Measurements from ENCODE around the gene EFEMP1. TPM values are rescaled to one million over a fixed set of nuclear protein-coding genes. Genes with fewer than 3 reads are reported as not detected.

Gene EFEMP1
- polyA plus RNA-seq, 3 donors from 2014 or later: not detected

- peaks cover 0 to 6% (median 0%) of the 10 kb centered on the region in 3 donors for H3K27me3 Mint-ChIP-seq (ENCODE audit: low read depth in 3 of 3)
- no peak overlapping the region for H3K4me3 Mint-ChIP-seq
- peaks cover 0 to 20% (median 5%) of the 10 kb centered on the region in 6 donors for H3K9me3 Mint-ChIP-seq
- no peak for DNase-seq
- H3K4me1 Mint-ChIP-seq: no peaks in the 10 kb centered on the region
- no peak overlapping the region for H3K27ac Mint-ChIP-seq
- H3K36me3 Mint-ChIP-seq: no peaks in the 10 kb centered on the region
Observed at GRCh38 chr2:55902429-55902828, 21.2 kb downstream of the EFEMP1 start.

GRCh38 chr2:55901941-55902340, 21.6 kb downstream of the EFEMP1 start:
- Mint-ChIP-seq H3K4me1 (no peaks in the 10 kb centered on the region), H3K4me3 (no peak overlapping the region), H3K9me3 (peaks cover 0 to 18% (median 5%) of the 10 kb centered on the region in 6 donors), H3K36me3 (no peaks in the 10 kb centered on the region), H3K27me3 (ENCODE audit: low read depth in 3 of 3) (peaks cover 0 to 6% (median 0%) of the 10 kb centered on the region in 3 donors), H3K27ac (no peak overlapping the region)
- DNase-seq: no peak

- H3K4me1 Mint-ChIP-seq: no peaks in the 10 kb centered on the region
- H3K4me3 Mint-ChIP-seq: no peak overlapping the region
- no peaks in the 10 kb centered on the region for H3K36me3 Mint-ChIP-seq
- peaks cover 0 to 6% (median 0%) of the 10 kb centered on the region in 3 donors for H3K27me3 Mint-ChIP-seq (ENCODE audit: low read depth in 3 of 3)
- DNase-seq: no peak
- H3K27ac Mint-ChIP-seq: no peak overlapping the region
- H3K9me3 Mint-ChIP-seq: peaks cover 0 to 12% (median 4%) of the 10 kb centered on the region in 6 donors
Observed at GRCh38 chr2:55901322-55901721, 22.3 kb downstream of the EFEMP1 start.

DNA sequence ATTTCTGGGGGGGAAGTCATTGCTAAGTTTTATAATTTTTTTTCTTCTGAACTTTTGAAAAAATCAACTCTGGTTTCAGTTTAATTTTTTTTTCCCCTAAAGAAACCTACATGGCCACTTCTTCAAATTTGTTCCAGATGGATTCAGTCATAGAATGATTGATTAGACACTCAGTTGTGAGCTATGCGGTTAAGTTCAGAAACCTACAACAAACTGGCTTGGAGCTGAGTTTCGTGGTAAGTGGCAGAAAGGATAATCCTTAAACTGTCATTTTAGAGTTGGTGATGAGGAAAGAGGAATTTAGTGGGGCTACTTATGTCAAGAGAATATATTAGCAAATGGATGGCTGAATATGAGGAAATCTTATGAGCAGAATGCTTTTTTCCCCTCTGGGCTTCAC, 23.7 kb downstream of the EFEMP1 start:
- H3K27me3 Mint-ChIP-seq (ENCODE audit: low read depth in 3 of 3): peaks cover 0 to 4% (median 0%) of the 10 kb centered on the region in 3 donors
- H3K36me3 Mint-ChIP-seq: no peaks in the 10 kb centered on the region
- H3K4me1 Mint-ChIP-seq: no peaks in the 10 kb centered on the region
- H3K4me3 Mint-ChIP-seq: no peak overlapping the region
- no peak for DNase-seq
- no peak overlapping the region for H3K27ac Mint-ChIP-seq
- peaks cover 0 to 14% (median 4%) of the 10 kb centered on the region in 6 donors for H3K9me3 Mint-ChIP-seq

GRCh38 chr2:55898386-55899040, 25.1 kb downstream of the EFEMP1 start:
- Mint-ChIP-seq H3K36me3 (no peaks in the 10 kb centered on the region), H3K9me3 (peaks cover 0 to 7% (median 3%) of the 10 kb centered on the region in 6 donors), H3K4me3 (no peak overlapping the region), H3K4me1 (no peaks in the 10 kb centered on the region), H3K27me3 (ENCODE audit: low read depth in 3 of 3) (peaks cover 0 to 1% (median 0%) of the 10 kb centered on the region in 3 donors), H3K27ac (no peak overlapping the region)
- DNase-seq: no peak

DNA sequence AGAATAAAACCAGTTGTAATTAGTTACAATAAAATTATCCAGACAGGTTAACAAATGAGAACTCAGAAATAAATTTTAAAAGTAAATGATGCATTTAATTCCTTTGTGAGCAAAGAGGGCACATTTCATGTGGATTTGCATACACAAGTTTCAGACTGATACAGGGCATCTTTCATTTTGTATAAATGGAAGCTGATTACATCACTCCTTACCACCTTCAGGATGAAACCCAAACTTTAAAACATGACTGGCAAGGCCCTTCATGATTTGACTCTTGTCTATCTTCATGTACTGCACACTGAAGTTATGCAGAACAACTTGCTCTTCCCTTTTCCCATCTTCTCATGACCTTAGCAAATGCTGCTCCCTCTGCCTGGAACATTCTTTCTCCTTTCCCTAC, 26.9 kb downstream of the EFEMP1 start:
- Mint-ChIP-seq H3K4me1 (no peaks in the 10 kb centered on the region), H3K36me3 (no peaks in the 10 kb centered on the region), H3K27me3 (ENCODE audit: low read depth in 3 of 3) (peaks cover 0 to 1% (median 0%) of the 10 kb centered on the region in 3 donors), H3K27ac (no peak overlapping the region), H3K9me3 (peaks cover 0 to 7% (median under 1%) of the 10 kb centered on the region in 6 donors), H3K4me3 (no peak overlapping the region)
- no peak for DNase-seq

GRCh38 chr2:55894720-55895119, 28.9 kb downstream of the EFEMP1 start:
- no peak overlapping the region for H3K27ac Mint-ChIP-seq
- H3K36me3 Mint-ChIP-seq: no peaks in the 10 kb centered on the region
- H3K27me3 Mint-ChIP-seq (ENCODE audit: low read depth in 3 of 3): no peaks in the 10 kb centered on the region
- H3K9me3 Mint-ChIP-seq: peaks cover 0 to 10% (median under 1%) of the 10 kb centered on the region in 6 donors
- DNase-seq: no peak
- H3K4me3 Mint-ChIP-seq: no peak overlapping the region
- no peaks in the 10 kb centered on the region for H3K4me1 Mint-ChIP-seq

DNA sequence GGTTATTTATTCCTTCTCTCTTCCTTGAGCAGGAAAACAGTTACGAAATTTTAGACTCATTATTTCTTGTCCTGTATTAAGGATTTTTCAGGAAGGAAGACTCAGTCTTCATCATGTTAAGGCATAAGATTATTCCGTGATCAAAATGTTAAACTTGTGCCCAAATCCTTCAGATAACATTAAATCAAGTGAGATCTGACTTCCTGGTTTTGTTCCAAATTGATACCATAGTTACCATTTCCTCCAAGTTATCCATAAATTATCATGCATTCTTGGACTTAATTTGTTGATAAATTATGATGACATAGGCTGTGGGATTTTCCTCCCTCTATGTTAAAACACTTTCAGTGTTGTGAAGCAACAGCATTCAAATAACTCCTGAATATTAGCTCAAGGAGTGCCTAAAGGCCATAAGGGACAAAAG, 31.9 kb downstream of the EFEMP1 start:
- Mint-ChIP-seq H3K4me1 (no peaks in the 10 kb centered on the region), H3K27ac (no peak overlapping the region), H3K27me3 (ENCODE audit: low read depth in 3 of 3) (no peaks in the 10 kb centered on the region), H3K36me3 (no peaks in the 10 kb centered on the region), H3K9me3 (peaks cover 0 to 12% (median under 1%) of the 10 kb centered on the region in 6 donors), H3K4me3 (no peak overlapping the region)
- DNase-seq: no peak

- no peak overlapping the region for H3K4me3 Mint-ChIP-seq
Observed at GRCh38 chr2:55888936-55889335, 34.6 kb downstream of the EFEMP1 start.

DNA sequence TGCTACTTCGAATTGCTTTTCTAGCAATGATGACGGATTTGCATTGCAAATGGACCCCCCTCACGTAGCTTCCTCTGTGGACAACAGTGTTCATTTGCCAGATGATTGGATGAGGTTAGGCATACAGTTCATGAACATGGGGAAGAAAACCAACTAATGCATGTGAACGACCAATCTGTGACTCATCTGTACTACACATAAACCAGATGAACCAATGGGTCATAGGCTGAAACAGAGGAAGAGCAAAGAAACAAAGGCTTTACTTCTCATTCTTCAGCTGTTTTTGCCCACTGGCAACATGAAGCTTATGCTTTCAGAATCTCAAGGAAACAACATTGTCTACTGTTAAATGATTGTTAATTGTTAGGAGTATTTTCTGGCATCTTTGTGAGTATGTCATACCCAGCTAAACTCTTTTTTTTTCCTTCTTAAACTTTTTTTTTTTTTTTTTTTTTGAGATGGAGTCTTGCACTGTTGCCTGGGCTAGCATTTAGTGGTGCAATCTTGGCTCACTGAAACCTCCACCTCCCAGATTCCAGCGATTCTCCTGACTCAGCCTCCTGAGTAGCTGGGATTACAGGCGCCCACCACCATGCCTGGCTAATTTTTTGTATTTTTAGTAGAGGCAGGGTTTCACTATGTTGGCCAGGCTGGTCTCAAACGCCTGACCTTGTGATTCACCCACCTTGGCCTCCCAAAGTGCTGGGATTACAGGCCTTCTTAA, 35.5 kb downstream of the EFEMP1 start:
- Mint-ChIP-seq H3K4me1 (no peaks in the 10 kb centered on the region), H3K4me3 (no peak overlapping the region), H3K36me3 (no peaks in the 10 kb centered on the region), H3K9me3 (peaks cover 0 to 5% (median 0%) of the 10 kb centered on the region in 6 donors), H3K27ac (no peak overlapping the region), H3K27me3 (ENCODE audit: low read depth in 3 of 3) (no peaks in the 10 kb centered on the region)
- DNase-seq: no peak

More at GRCh38 chr2:55888936-55889335, 34.6 kb downstream of the EFEMP1 start:
- Mint-ChIP-seq H3K9me3 (peaks cover 0 to 5% (median 0%) of the 10 kb centered on the region in 6 donors), H3K36me3 (no peaks in the 10 kb centered on the region), H3K27me3 (ENCODE audit: low read depth in 3 of 3) (no peaks in the 10 kb centered on the region), H3K27ac (no peak overlapping the region), H3K4me1 (no peaks in the 10 kb centered on the region)
- DNase-seq: no peak

- Mint-ChIP-seq H3K27ac (no peak overlapping the region), H3K36me3 (no peaks in the 10 kb centered on the region), H3K27me3 (ENCODE audit: low read depth in 3 of 3) (no peaks in the 10 kb centered on the region), H3K4me3 (no peak overlapping the region), H3K4me1 (no peaks in the 10 kb centered on the region), H3K9me3 (peaks cover 0 to 5% (median 0%) of the 10 kb centered on the region in 6 donors)
- DNase-seq: no peak
Observed at GRCh38 chr2:55887351-55887750, 36.2 kb downstream of the EFEMP1 start.

- Mint-ChIP-seq H3K27me3 (ENCODE audit: low read depth in 3 of 3) (no peaks in the 10 kb centered on the region), H3K27ac (no peak overlapping the region), H3K9me3 (peaks cover 0 to 5% (median 0%) of the 10 kb centered on the region in 6 donors), H3K4me3 (no peak overlapping the region), H3K36me3 (no peaks in the 10 kb centered on the region), H3K4me1 (no peaks in the 10 kb centered on the region)
- DNase-seq: no peak
Observed at GRCh38 chr2:55885944-55886281, 37.7 kb downstream of the EFEMP1 start.

DNA sequence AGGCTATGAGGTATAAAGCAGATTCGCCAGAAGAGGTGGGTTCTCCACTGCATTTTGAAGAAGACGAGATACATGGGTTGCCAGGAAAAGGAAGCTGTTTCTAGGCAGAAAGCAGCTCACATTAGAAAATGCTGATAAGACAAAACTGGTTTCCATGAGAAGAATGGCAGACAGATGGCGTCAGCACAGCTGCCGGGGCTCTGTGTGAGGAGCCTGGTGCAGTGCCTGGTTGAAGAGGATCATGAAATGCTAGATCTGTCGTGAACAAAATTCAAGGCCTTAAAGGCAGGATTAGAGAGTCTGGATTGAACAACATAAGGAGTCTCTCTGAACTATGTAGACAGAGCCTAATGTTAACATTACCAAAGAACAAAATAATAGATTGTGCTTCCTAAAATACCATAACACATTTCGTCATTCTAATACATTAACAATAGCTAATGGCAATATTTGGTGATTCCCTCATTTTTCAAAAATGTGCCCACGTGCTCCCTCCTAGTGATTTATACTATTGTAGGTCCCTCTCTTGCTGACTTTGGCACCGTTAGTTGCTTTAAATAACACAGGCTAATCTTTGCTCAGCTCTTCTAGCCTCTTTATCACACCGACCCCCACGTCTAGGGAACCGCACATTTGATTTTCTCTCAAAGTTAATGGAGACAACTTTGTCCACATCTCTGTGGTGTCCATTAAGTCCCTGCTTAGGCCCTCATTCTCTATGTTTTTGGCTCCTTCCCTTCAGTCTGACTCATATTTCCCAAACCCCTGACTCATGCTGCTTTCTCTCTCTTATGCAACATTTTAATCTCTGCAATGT, 38.2 kb downstream of the EFEMP1 start:
- Mint-ChIP-seq H3K4me1 (no peaks in the 10 kb centered on the region), H3K27me3 (ENCODE audit: low read depth in 3 of 3) (peaks cover 0 to under 1% (median 0%) of the 10 kb centered on the region in 3 donors), H3K36me3 (no peaks in the 10 kb centered on the region), H3K27ac (no peak overlapping the region), H3K4me3 (no peak overlapping the region), H3K9me3 (peaks cover 0 to 5% (median 0%) of the 10 kb centered on the region in 6 donors)
- DNase-seq: no peak

- no peak for DNase-seq
- Mint-ChIP-seq H3K36me3 (no peaks in the 10 kb centered on the region), H3K4me3 (no peak overlapping the region), H3K27me3 (ENCODE audit: low read depth in 3 of 3) (peaks cover 0 to 2% (median 1%) of the 10 kb centered on the region in 3 donors), H3K4me1 (no peaks in the 10 kb centered on the region), H3K27ac (no peak overlapping the region), H3K9me3 (peaks cover 0 to 4% (median 0%) of the 10 kb centered on the region in 6 donors)
Observed at GRCh38 chr2:55883829-55884228, 39.8 kb downstream of the EFEMP1 start.
